B cell (primary cell): Measurements from ENCODE around the gene NAA15. TPM values are rescaled to one million over a fixed set of nuclear protein-coding genes. Genes with fewer than 3 reads are reported as not detected.

ENCODE experiments used
- ATAC-seq: fragments of 200-7000 bp; cut with Tn5 transposase; one replicate; pipeline ENCODE4 v1.10.0; 2021; ENCODE audit warnings: low read depth, mild to moderate bottlenecking, moderate number of reproducible peaks, moderate library complexity
- CTCF ChIA-PET: fragments of 350-600 bp; sonication (Branson Sonifier 250); formaldehyde crosslinking; loops from one replicate; lab custom pipeline; 2021; ENCODE audit warnings: antibody characterized with exemption, inconsistent platforms; lab: Charles Lee
- POLR2A ChIA-PET: fragments of 350-600 bp; sonication (Branson Sonifier 250); formaldehyde crosslinking; loops from one replicate; lab custom pipeline; 2021; ENCODE audit warnings: antibody characterized with exemption; lab: Charles Lee
- DNase-seq: peaks from one replicate; pipeline ENCODE4 v3.0.0; 2013
- H2AFZ ChIP-seq: 2 replicates; pipeline ENCODE4 v1.6.1; 2012; ENCODE audit warnings: mild to moderate bottlenecking, low read depth, low read length; ENCODE audit not compliant: insufficient read depth, poor library complexity, severe bottlenecking
- H3K27ac ChIP-seq, 2 donors: 1 replicate in 1 of 2; 2 replicates in 1 of 2; pipeline ENCODE4 v1.5.1; 2012 to 2013; ENCODE audit warnings: low read length in 2 of 2, mild to moderate bottlenecking in 2 of 2, moderate library complexity in 1 of 2
- H3K27me3 ChIP-seq, 4 experiments: fragments of 200-600 bp in 1 of 4; sonication (generic) in 1 of 4; replicated peaks in 1 of 4; 1 replicate in 2 of 4; 2 replicates in 2 of 4; pipeline versions ENCODE4 v1.6.1 to v1.7.0; 2013 to 2016; ENCODE audit warnings: low read length in 3 of 4, mild to moderate bottlenecking in 2 of 4, mixed read lengths in 1 of 4, moderate library complexity in 1 of 4; ENCODE audit not compliant: insufficient read depth in 4 of 4, control insufficient read depth in 3 of 4; ENCODE audit errors: control extremely low read depth in 1 of 4
- H3K36me3 ChIP-seq, 2 experiments: replicated peaks in 1 of 2; 1 replicate in 1 of 2; 2 replicates in 1 of 2; pipeline versions ENCODE4 v1.6.1 to v1.7.1; 2013; ENCODE audit warnings: low read length in 1 of 2; ENCODE audit not compliant: insufficient read depth in 2 of 2, control insufficient read depth in 1 of 2; ENCODE audit errors: control extremely low read depth in 1 of 2, extremely low read depth in 1 of 2
- H3K4me1 ChIP-seq, 2 donors: fragments of 200-600 bp in 1 of 2; sonication (generic) in 1 of 2; 1 replicate in 1 of 2; 2 replicates in 1 of 2; pipeline versions ENCODE4 v1.5.1 to v1.6.1; 2013 to 2017; ENCODE audit warnings: low read length in 2 of 2; ENCODE audit not compliant: control insufficient read depth in 2 of 2, insufficient read depth in 2 of 2
- H3K4me2 ChIP-seq: replicated peaks from 2 replicates; pipeline ENCODE3; 2012; ENCODE audit warnings: mild to moderate bottlenecking, low read depth, low read length; ENCODE audit not compliant: poor library complexity, severe bottlenecking
- H3K4me3 ChIP-seq, 5 experiments: fragments of 200-600 bp in 1 of 5; sonication (generic) in 1 of 5; 1 replicate in 3 of 5; 2 replicates in 2 of 5; pipeline versions ENCODE4 v1.5.1 to v1.7.0; 2011 to 2016; ENCODE audit warnings: low read length in 4 of 5, mild to moderate bottlenecking in 4 of 5, low read depth in 2 of 5, control low read depth in 1 of 5, moderate library complexity in 1 of 5; ENCODE audit not compliant: insufficient read depth in 1 of 5; ENCODE audit errors: control extremely low read depth in 1 of 5, extremely low read depth in 1 of 5
- H3K79me2 ChIP-seq: fragments of 200-600 bp; sonication (generic); one replicate; pipeline ENCODE4 v1.6.0; 2016; ENCODE audit warnings: low read length; ENCODE audit not compliant: control insufficient read depth, insufficient read depth
- H3K9ac ChIP-seq: fragments of 200-600 bp; sonication (generic); 2 replicates; pipeline ENCODE4 v1.6.1; 2017; ENCODE audit warnings: mild to moderate bottlenecking, low read length, moderate library complexity
- H3K9me3 ChIP-seq, 3 donors: one replicate each; pipeline versions ENCODE4 v1.6.1 to v1.7.1; 2013; ENCODE audit warnings: low read length in 2 of 3; ENCODE audit not compliant: control insufficient read depth in 2 of 3, insufficient read depth in 1 of 3; ENCODE audit errors: control extremely low read depth in 1 of 3
- H4K20me1 ChIP-seq: 2 replicates; pipeline ENCODE4 v1.6.0; 2012; ENCODE audit warnings: mild to moderate bottlenecking, low read length; ENCODE audit not compliant: insufficient read depth, control insufficient read depth, poor library complexity, severe bottlenecking
- H3K27ac Mint-ChIP-seq: one replicate; pipeline ENCODE4 v1.8.0; 2021; ENCODE audit warnings: mixed read lengths
- H3K27me3 Mint-ChIP-seq: one replicate; pipeline ENCODE4 v1.8.0; 2021; ENCODE audit warnings: mixed read lengths
- H3K4me1 Mint-ChIP-seq: one replicate; pipeline ENCODE4 v1.8.0; 2021; ENCODE audit warnings: mixed read lengths
- H3K4me3 Mint-ChIP-seq: one replicate; pipeline ENCODE4 v1.8.0; 2021; ENCODE audit warnings: mixed read lengths
- H3K9me3 Mint-ChIP-seq: one replicate; pipeline ENCODE4 v1.8.0; 2022; ENCODE audit warnings: mixed read lengths; ENCODE audit not compliant: insufficient read depth
- CTCF ChIP-seq: fragments of 200-600 bp; IDR thresholded peaks from one replicate; pipeline ENCODE4 v1.8.0; 2022; ENCODE audit warnings: antibody characterized with exemption, mild to moderate bottlenecking
- EZH2 ChIP-seq: IDR thresholded peaks from 2 replicates; pipeline ENCODE4 v1.6.1; 2012; ENCODE audit warnings: borderline replicate concordance, low read depth, mild to moderate bottlenecking, moderate library complexity, low read length; ENCODE audit not compliant: insufficient read depth, poor library complexity, severe bottlenecking
- WGBS: methylation state at CpG from one replicate; pipeline ENCODE4 v1.1.5; 2013; ENCODE audit warnings: missing lambda C conversion rate; ENCODE audit not compliant: insufficient coverage; 5-methylcytosine and 5-hydroxymethylcytosine counted together
- intact Hi-C: fragments of 100-400 bp; cut with micrococcal nuclease; formaldehyde crosslinking; loops from one replicate; pipeline ENCODE4 v1.10.0; 2022
- polyA plus RNA-seq: library from polyadenylated mRNA; depleted of rRNA; stranded (reverse); fragments of >200 nt; gene quantifications from 2 replicates; pipeline ENCODE4 v1.2.3, GENCODE V29; 2012
- total RNA-seq, 2 donors: library from RNA; stranded (reverse); fragments of 120-200 nt in 1 of 2; gene quantifications; 1 replicate in 1 of 2; 2 replicates in 1 of 2; pipeline versions ENCODE4 v1.2.3 to v1.2.4, GENCODE V29; 2013 to 2022

NAA15 gene
- total and polyA plus RNA-seq, 2 donors (not counting 1 experiment from before 2014, with no cell fraction given), result 10.0 to 56.7 TPM

- no peak overlapping the region for H3K27ac ChIP-seq
- H3K27me3 Mint-ChIP-seq, result no peaks in the 10 kb centered on the region
- H3K4me2 ChIP-seq, result no peak overlapping the region
- POLR2A ChIA-PET, result no interaction called here
- H3K36me3 ChIP-seq, result no peaks in the 10 kb centered on the region
- H3K79me2 ChIP-seq, result no peaks in the 10 kb centered on the region
- CTCF ChIA-PET, result interaction anchor here (0.6 to 1.9 kb wide), 11 partner anchors 10 to 394 kb away, joined by 3 to 11 read pairs (median 4); no protein-coding TSS in a partner anchor
- no CpG with 5 or more reads among the region's 2 CpGs for WGBS
- peaks cover 20% of the 10 kb centered on the region for H3K4me1 Mint-ChIP-seq
- H4K20me1 ChIP-seq, result peaks cover 6% of the 10 kb centered on the region
- H2AFZ ChIP-seq, result no peak overlapping the region
- no peak overlapping the region for H3K4me3 Mint-ChIP-seq
- TF ChIP-seq EZH2, result no peak
- TF ChIP-seq CTCF, result peak; percentile 87
- DNase-seq, result peak; percentile 69
- H3K9me3 Mint-ChIP-seq, result no peaks in the 10 kb centered on the region
- no peak overlapping the region for H3K27ac Mint-ChIP-seq
- H3K27me3 ChIP-seq, result no peaks in the 10 kb centered on the region
- peak; percentile 21 for ATAC-seq
- H3K9ac ChIP-seq, result no peak overlapping the region
- no peak overlapping the region for H3K4me3 ChIP-seq
- H3K9me3 ChIP-seq, result peaks cover 0 to 7% (median 0%) of the 10 kb centered on the region in 3 donors
- intact Hi-C loops, result loop anchor here (1.0 kb wide), 3 partner anchors 37 to 235 kb away; no protein-coding TSS in a partner anchor
- H3K4me1 ChIP-seq, result peaks cover 13 to 14% of the 10 kb centered on the region in 2 donors
Observed at GRCh38 chr4:139416073-139416673, 114.9 kb downstream of the NAA15 start.

- ATAC-seq, result peak; percentile 49
- H3K27ac Mint-ChIP-seq, result peak overlapping the region; percentile 4
- no peak overlapping the region for H2AFZ ChIP-seq
- no CpG with 5 or more reads among the region's 2 CpGs for WGBS
- peaks cover 0 to 15% (median 2%) of the 10 kb centered on the region in 3 donors for H3K9me3 ChIP-seq
- intact Hi-C loops, result no loop called here
- no peak overlapping the region for H3K4me3 Mint-ChIP-seq
- H3K4me1 ChIP-seq, result peaks cover 13 to 14% of the 10 kb centered on the region in 2 donors
- no peaks in the 10 kb centered on the region for H3K79me2 ChIP-seq
- CTCF ChIA-PET, result interaction anchor here (1.1 to 1.4 kb wide), 4 partner anchors 14 to 389 kb away, joined by 3 to 7 read pairs (median 3); no protein-coding TSS in a partner anchor
- H3K9me3 Mint-ChIP-seq, result peaks cover 3% of the 10 kb centered on the region
- H3K4me1 Mint-ChIP-seq, result peaks cover 20% of the 10 kb centered on the region
- H3K4me2 ChIP-seq, result peak overlapping the region; percentile 29
- peak; percentile 63 for DNase-seq
- no peak for TF ChIP-seq CTCF
- no peak for TF ChIP-seq EZH2
- no peaks in the 10 kb centered on the region for H3K27me3 Mint-ChIP-seq
- no peak overlapping the region for H3K9ac ChIP-seq
- peak overlapping the region in 1 of 2 donors; percentile 25 for H3K27ac ChIP-seq
- H3K4me3 ChIP-seq, result peak overlapping the region in 1 of 5 experiments; percentile 30
- no peaks in the 10 kb centered on the region for H3K27me3 ChIP-seq
- H3K36me3 ChIP-seq, result no peaks in the 10 kb centered on the region
- POLR2A ChIA-PET, result no interaction called here
- H4K20me1 ChIP-seq, result peaks cover 6% of the 10 kb centered on the region
Observed at GRCh38 chr4:139419388-139419914, 118.1 kb downstream of the NAA15 start.
